H4 (cell line): Measurements from ENCODE around the gene ITCH. TPM values are rescaled to one million over a fixed set of nuclear protein-coding genes. Genes with fewer than 3 reads are reported as not detected.
"Not testable (repeated sequence)": the region's sequence is repeated elsewhere in the genome, so short reads cannot be mapped to it uniquely, and the experiment has no call there.

Experiments
- DNase-seq: peaks from one replicate; pipeline ENCODE4 v3.0.0-alpha.2; 2015; ENCODE audit warnings: low spot score
- total RNA-seq: library from RNA; depleted of rRNA; stranded (reverse); fragments of >200 nt; shearing (Covaris generic); gene quantifications from 2 replicates; pipeline ENCODE4 v1.2.3, GENCODE V29; 2014

The ITCH gene
- total RNA-seq, 1 experiment from 2014 or later = 32.5 TPM

GRCh38 chr20:34414525-34414924 lies 51.5 kb downstream of the ITCH start:
- DNase-seq = not testable (repeated sequence)

- DNase-seq = no peak
Measured at GRCh38 chr20:34415079-34415478, 52.0 kb downstream of the ITCH start.

GRCh38 chr20:34420146-34420545 lies 57.1 kb downstream of the ITCH start:
- DNase-seq = no peak

- no peak for DNase-seq
Measured at GRCh38 chr20:34420975-34421374, 57.9 kb downstream of the ITCH start.

GRCh38 chr20:34421766-34422466 lies 58.8 kb downstream of the ITCH start:
- DNase-seq = no peak

GRCh38 chr20:34425032-34425690 lies 62.1 kb downstream of the ITCH start:
- DNase-seq = not testable (repeated sequence)

- DNase-seq = no peak
Measured at GRCh38 chr20:34426026-34426425, 63.0 kb downstream of the ITCH start.

GRCh38 chr20:34427331-34427730 lies 64.3 kb downstream of the ITCH start:
- DNase-seq = no peak

- no peak for DNase-seq
Measured at GRCh38 chr20:34427784-34428183, 64.7 kb downstream of the ITCH start.

- DNase-seq = no peak
Measured at GRCh38 chr20:34431168-34431567, 68.1 kb downstream of the ITCH start.

- DNase-seq = not testable (repeated sequence)
Measured at GRCh38 chr20:34432663-34433062, 69.6 kb downstream of the ITCH start.

GRCh38 chr20:34433391-34433790 lies 70.3 kb downstream of the ITCH start:
- no peak for DNase-seq

- no peak for DNase-seq
Measured at GRCh38 chr20:34435589-34435988, 72.5 kb downstream of the ITCH start.

GRCh38 chr20:34437330-34437986 lies 74.4 kb downstream of the ITCH start:
- no peak for DNase-seq

- no peak for DNase-seq
Measured at GRCh38 chr20:34439168-34439567, 76.1 kb downstream of the ITCH start.

GRCh38 chr20:34441423-34441822 lies 78.3 kb downstream of the ITCH start:
- not testable (repeated sequence) for DNase-seq

GRCh38 chr20:34443546-34443945 lies 80.5 kb downstream of the ITCH start:
- DNase-seq = no peak

- DNase-seq = no peak
Measured at GRCh38 chr20:34445177-34446065, 82.3 kb downstream of the ITCH start.

- DNase-seq = no peak
Measured at GRCh38 chr20:34448517-34448916, 85.4 kb downstream of the ITCH start.

GRCh38 chr20:34449674-34450592 lies 86.9 kb downstream of the ITCH start:
- no peak for DNase-seq
